Measurements from ENCODE around the gene INPP4B.
A peak's percentile ranks its signal among the peaks of the same experiment; 100 is the strongest.

Gene INPP4B

DNA sequence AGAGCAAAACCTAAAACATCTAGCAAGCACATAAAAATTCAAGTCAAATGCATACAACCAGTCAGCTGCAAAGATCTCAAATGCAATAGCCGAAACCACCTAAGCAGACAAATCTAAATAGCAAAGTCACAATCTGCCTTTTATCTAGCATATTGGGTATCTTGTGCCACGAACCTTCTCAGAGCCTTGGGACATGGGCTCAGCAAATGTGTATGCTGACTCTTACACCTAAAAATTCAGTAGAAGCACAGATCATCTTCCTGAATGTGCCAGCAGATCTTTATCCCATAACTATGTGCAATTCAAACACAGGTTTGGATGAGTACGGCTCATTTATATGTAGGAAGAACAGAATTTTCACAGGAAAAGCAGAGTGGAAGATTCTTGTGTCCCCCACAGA is 492.1 kb downstream of the INPP4B start:
- H3K27ac Mint-ChIP-seq = peak overlapping the region in 2 of 3 experiments; percentile 2 to 54
- TF ChIP-seq, protein P1, sequence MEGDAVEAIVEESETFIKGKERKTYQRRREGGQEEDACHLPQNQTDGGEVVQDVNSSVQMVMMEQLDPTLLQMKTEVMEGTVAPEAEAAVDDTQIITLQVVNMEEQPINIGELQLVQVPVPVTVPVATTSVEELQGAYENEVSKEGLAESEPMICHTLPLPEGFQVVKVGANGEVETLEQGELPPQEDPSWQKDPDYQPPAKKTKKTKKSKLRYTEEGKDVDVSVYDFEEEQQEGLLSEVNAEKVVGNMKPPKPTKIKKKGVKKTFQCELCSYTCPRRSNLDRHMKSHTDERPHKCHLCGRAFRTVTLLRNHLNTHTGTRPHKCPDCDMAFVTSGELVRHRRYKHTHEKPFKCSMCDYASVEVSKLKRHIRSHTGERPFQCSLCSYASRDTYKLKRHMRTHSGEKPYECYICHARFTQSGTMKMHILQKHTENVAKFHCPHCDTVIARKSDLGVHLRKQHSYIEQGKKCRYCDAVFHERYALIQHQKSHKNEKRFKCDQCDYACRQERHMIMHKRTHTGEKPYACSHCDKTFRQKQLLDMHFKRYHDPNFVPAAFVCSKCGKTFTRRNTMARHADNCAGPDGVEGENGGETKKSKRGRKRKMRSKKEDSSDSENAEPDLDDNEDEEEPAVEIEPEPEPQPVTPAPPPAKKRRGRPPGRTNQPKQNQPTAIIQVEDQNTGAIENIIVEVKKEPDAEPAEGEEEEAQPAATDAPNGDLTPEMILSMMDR (IDR thresholded peaks at IDR 0.05; ENCODE audit: unreplicated experiment in 3 of 3) = no peak
- no peaks in the 10 kb centered on the region for H3K27me3 Mint-ChIP-seq (ENCODE audit: low read depth)
- no peak overlapping the region for H3K4me3 Mint-ChIP-seq
- no peaks in the 10 kb centered on the region for H3K36me3 Mint-ChIP-seq (ENCODE audit: low read depth)
- H3K9me3 Mint-ChIP-seq = no peaks in the 10 kb centered on the region
- H3K4me1 Mint-ChIP-seq = peaks cover 68% of the 10 kb centered on the region

DNA sequence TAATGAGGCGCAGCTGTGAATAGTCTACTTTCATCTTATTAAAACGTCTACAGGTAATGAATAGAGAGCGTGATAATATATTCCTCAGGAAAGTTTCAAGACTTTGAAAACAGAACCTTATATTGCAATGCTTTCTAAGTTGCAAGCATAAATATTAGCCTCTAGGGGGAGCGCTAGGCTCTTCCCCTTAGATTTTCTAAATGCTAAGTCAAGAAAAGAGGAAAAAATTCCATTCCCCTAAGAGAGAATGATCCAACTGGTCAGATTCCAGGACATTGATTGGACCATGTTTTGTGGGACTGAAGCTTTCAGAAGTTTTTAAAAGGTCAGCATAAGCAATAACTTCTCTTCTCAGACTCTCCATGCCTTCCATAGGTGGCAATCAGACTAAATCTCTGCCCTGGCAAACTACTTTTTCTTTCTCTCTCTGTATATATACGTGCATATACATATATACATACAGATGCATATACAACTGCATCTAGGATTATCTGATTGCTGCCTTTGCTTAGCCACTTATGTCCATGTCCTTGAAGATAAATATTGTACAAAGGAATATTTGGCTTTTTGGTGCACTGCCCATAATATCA is 492.9 kb downstream of the INPP4B start:
- Mint-ChIP-seq H3K27ac (peak overlapping the region in 1 of 3 experiments; percentile 6), H3K36me3 (ENCODE audit: low read depth) (no peaks in the 10 kb centered on the region), H3K4me3 (no peak overlapping the region), H3K27me3 (ENCODE audit: low read depth) (no peaks in the 10 kb centered on the region), H3K9me3 (no peaks in the 10 kb centered on the region), H3K4me1 (peaks cover 76% of the 10 kb centered on the region)
- TF ChIP-seq, protein P1 (IDR thresholded peaks at IDR 0.05; ENCODE audit: unreplicated experiment in 3 of 3) = peak; percentile 83 to 89 (median 88)

DNA sequence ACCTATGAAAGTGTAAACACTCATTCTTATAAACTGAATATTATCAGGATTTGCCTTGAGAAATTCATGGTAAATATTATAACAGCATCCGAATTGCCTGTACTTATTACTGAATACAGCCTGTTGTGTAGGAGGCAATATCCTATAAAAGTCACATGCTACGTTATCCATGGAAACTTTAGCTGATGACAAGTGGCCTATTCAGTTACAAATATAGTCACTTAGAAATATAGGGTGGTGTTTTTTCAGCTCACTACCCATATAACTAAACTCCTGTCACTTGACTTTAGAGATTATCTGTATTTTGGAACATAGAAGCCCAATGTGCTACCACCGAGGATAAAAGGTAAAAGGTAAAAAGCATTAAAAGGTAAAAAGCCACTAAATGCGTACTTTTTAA is 493.4 kb downstream of the INPP4B start:
- no peaks in the 10 kb centered on the region for H3K27me3 Mint-ChIP-seq (ENCODE audit: low read depth)
- H3K27ac Mint-ChIP-seq = peak overlapping the region in 1 of 3 experiments; percentile 6
- H3K4me3 Mint-ChIP-seq = peak overlapping the region in 1 of 3 experiments; percentile 43
- H3K4me1 Mint-ChIP-seq = peaks cover 81% of the 10 kb centered on the region
- H3K36me3 Mint-ChIP-seq (ENCODE audit: low read depth) = no peaks in the 10 kb centered on the region
- TF ChIP-seq, protein P1 (IDR thresholded peaks at IDR 0.05; ENCODE audit: unreplicated experiment in 3 of 3) = no peak
- no peaks in the 10 kb centered on the region for H3K9me3 Mint-ChIP-seq

DNA sequence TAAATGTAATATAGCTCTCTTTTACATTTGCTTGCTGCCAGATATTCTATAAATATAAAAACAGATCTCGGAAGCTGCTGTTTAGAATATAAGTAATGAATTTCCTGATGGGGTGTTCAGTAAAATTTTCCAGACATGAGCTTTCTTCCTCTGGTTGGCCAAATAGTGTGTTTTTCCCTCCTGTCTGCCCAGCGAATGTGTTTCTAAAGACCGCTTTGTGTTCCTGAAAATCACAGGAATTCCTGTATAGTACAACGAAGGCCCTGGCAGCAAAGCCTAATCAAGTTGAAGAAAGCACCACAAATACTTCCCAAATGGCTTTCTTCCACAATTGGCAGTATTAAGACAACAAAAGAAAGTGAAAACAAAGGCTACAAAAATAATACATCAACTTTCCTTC is 494.1 kb downstream of the INPP4B start:
- Mint-ChIP-seq H3K36me3 (ENCODE audit: low read depth) (no peaks in the 10 kb centered on the region), H3K4me3 (no peak overlapping the region), H3K27me3 (ENCODE audit: low read depth) (no peaks in the 10 kb centered on the region), H3K4me1 (peaks cover 88% of the 10 kb centered on the region), H3K27ac (peak overlapping the region in 1 of 3 experiments; percentile 17), H3K9me3 (no peaks in the 10 kb centered on the region)
- TF ChIP-seq, protein P1 (IDR thresholded peaks at IDR 0.05; ENCODE audit: unreplicated experiment in 3 of 3) = no peak

DNA sequence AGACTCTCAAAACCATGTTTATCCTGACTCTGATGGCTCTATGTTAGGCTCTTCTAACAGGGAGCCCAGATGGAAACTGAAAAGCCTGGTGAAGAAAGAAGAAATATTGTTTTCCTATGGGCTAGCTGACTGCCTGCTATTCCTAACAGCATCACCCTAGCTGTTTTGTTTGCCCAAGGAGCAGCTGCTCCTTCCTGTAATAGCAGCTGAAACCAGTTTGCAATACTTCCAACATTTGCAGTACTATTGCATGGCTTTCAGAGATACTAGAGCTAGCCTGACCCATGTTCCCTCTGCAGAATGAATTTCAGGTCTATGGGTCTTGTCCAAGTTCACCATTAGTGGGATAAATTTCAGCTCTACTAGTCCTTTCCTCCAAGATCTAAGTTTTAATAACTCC is 495.2 kb downstream of the INPP4B start:
- Mint-ChIP-seq H3K9me3 (no peaks in the 10 kb centered on the region), H3K4me3 (peak overlapping the region in 1 of 3 experiments; percentile 1), H3K4me1 (peaks cover 90% of the 10 kb centered on the region), H3K27ac (peak overlapping the region in 2 of 3 experiments; percentile 9 to 34), H3K36me3 (ENCODE audit: low read depth) (no peaks in the 10 kb centered on the region), H3K27me3 (ENCODE audit: low read depth) (no peaks in the 10 kb centered on the region)
- TF ChIP-seq, protein P1 (IDR thresholded peaks at IDR 0.05; ENCODE audit: unreplicated experiment in 3 of 3) = no peak

DNA sequence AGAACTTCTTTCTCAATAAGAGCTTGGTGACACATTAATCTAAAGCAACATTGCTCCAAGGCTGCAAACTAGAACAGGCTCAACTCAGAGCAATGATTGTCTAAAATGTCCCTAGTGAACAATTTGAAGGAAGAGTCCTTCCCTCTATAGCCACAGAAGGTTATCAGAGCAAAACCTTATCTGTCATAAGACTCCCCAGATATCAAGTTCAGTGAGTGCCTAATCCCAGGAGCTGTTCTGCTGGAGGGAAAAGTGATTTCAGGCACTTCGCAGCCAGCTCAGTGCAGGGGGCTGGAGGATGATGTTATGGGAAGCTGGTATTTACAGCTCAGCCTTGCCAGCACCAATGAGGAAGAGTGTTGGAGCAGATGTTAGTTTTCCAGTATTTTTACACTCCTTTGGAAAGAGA is 497.5 kb downstream of the INPP4B start:
- Mint-ChIP-seq H3K36me3 (ENCODE audit: low read depth) (no peaks in the 10 kb centered on the region), H3K9me3 (no peaks in the 10 kb centered on the region), H3K4me1 (peaks cover 69% of the 10 kb centered on the region), H3K27ac (peak overlapping the region in 2 of 3 experiments; percentile 7 to 73), H3K27me3 (ENCODE audit: low read depth) (no peaks in the 10 kb centered on the region), H3K4me3 (no peak overlapping the region)
- TF ChIP-seq, protein P1 (IDR thresholded peaks at IDR 0.05; ENCODE audit: unreplicated experiment in 3 of 3) = no peak

Measured in nephron (organoid).